HepG2 (cell line): ENCODE data around the gene DPYD. TPM values are rescaled to one million over a fixed set of nuclear protein-coding genes. Genes with fewer than 3 reads are reported as not detected.

Experiments
- ATAC-seq: fragments of 200-7000 bp; cut with Tn5 transposase; 3 replicates; pipeline ENCODE4 v1.9.1; 2020; ENCODE audit warnings: mild to moderate bottlenecking, moderate library complexity
- BruUV-seq: library from RNA; stranded (reverse); fragments of 400-500 nt; replicated peaks from 2 replicates; lab custom pipeline; 2021; lab: Mats Ljungman, UMichigan
- CTCF ChIA-PET: fragments of 300-600 bp; formaldehyde crosslinking; extraction: SDS; loops from one replicate; lab custom pipeline; 2021; ENCODE audit warnings: low total read pairs, inconsistent platforms, low intra/inter-chr PET ratio; lab: Yijun Ruan, JAX
- POLR2A ChIA-PET: fragments of 350-600 bp; sonication (Branson Sonifier 250); formaldehyde crosslinking; loops from one replicate; lab custom pipeline; 2020; ENCODE audit warnings: antibody characterized with exemption, inconsistent platforms; lab: Yijun Ruan, JAX
- DNase-seq: peaks from one replicate; pipeline ENCODE4 v3.0.0-alpha.2; 2015; ENCODE audit warnings: low spot score
- FAIRE-seq: peaks from 3 replicates; lab custom pipeline; 2011; peaks lifted over from hg19 to GRCh38; lab: Jason Lieb, UNC
- H2AFZ ChIP-seq: one replicate; pipeline ENCODE4 v1.6.1; 2011; ENCODE audit warnings: low read length, inconsistent platforms
- H3K27ac ChIP-seq: fragments of 300-600 bp; 3 replicates; pipeline ENCODE4 v1.8.0; 2011; ENCODE audit warnings: mixed run types, mild to moderate bottlenecking, mixed read lengths, low read length, inconsistent platforms; ENCODE audit not compliant: insufficient read depth; ENCODE audit errors: extremely low read length
- H3K27me3 ChIP-seq, 2 experiments: fragments of 200-600 bp in 1 of 2; 2 replicates in 1 of 2; 3 replicates in 1 of 2; pipeline versions ENCODE4 v1.6.0 to v1.8.0; 2011; ENCODE audit warnings: low read length in 2 of 2, mild to moderate bottlenecking in 2 of 2, moderate library complexity in 2 of 2, inconsistent platforms in 1 of 2; ENCODE audit not compliant: insufficient read depth in 2 of 2, control insufficient read depth in 1 of 2
- H3K36me3 ChIP-seq, 2 experiments: fragments of 200-600 bp in 1 of 2; replicated peaks in 1 of 2; 2 replicates in 1 of 2; 3 replicates in 1 of 2; pipeline versions ENCODE4 v1.5.1 to v1.8.0; 2011; ENCODE audit warnings: low read length in 2 of 2, inconsistent platforms in 1 of 2; ENCODE audit not compliant: insufficient read depth in 2 of 2, control insufficient read depth in 1 of 2
- H3K4me1 ChIP-seq: 2 replicates; pipeline ENCODE4 v1.5.1; 2012; ENCODE audit warnings: low read length, inconsistent platforms; ENCODE audit not compliant: insufficient read depth
- H3K4me2 ChIP-seq: 2 replicates; pipeline ENCODE4 v1.6.0; 2011; ENCODE audit warnings: low read depth, low read length, inconsistent platforms
- H3K4me3 ChIP-seq, 3 experiments: fragments of 200-600 bp in 1 of 3; sonication (generic), shearing (Covaris generic) in 1 of 3; replicated peaks in 1 of 3; 2 replicates each; pipeline ENCODE4 v1.5.1; 2011 to 2016; ENCODE audit warnings: low read length in 3 of 3, inconsistent platforms in 2 of 3, low read depth in 2 of 3, mild to moderate bottlenecking in 2 of 3, control low read depth in 1 of 3, mixed read lengths in 1 of 3; ENCODE audit not compliant: insufficient read depth in 1 of 3
- H3K79me2 ChIP-seq: one replicate; pipeline ENCODE4 v1.6.1; 2011; ENCODE audit warnings: low read length, inconsistent platforms; ENCODE audit not compliant: insufficient read depth
- H3K9ac ChIP-seq: 2 replicates; pipeline ENCODE4 v1.6.0; 2011; ENCODE audit warnings: mild to moderate bottlenecking, low read depth, low read length, inconsistent platforms; ENCODE audit not compliant: insufficient read depth
- H3K9me3 ChIP-seq: 2 replicates; pipeline ENCODE4 v1.5.1; 2012; ENCODE audit warnings: mild to moderate bottlenecking, low read length
- H4K20me1 ChIP-seq: 2 replicates; pipeline ENCODE4 v1.6.0; 2011; ENCODE audit warnings: inconsistent platforms, mild to moderate bottlenecking, low read length, moderate library complexity; ENCODE audit not compliant: insufficient read depth
- HMG20A ChIP-seq: IDR thresholded peaks from 2 replicates; pipeline ENCODE4 v1.6.1; 2016; ENCODE audit warnings: borderline replicate concordance
- KDM2A ChIP-seq: sonication (generic); formaldehyde crosslinking; IDR thresholded peaks from 2 replicates; pipeline ENCODE4 v1.4.0; 2020; ENCODE audit warnings: low read depth, missing genetic modification reagents, borderline replicate concordance
- MEIS2 ChIP-seq: sonication (generic); formaldehyde crosslinking; IDR thresholded peaks from 2 replicates; pipeline ENCODE4 v1.9.0; 2021; ENCODE audit warnings: mild to moderate bottlenecking, missing genetic modification reagents
- PCBP1 ChIP-seq: fragments of 200-400 bp; formaldehyde crosslinking; IDR thresholded peaks from 2 replicates; pipeline ENCODE4 v1.6.1; 2017; ENCODE audit warnings: mild to moderate bottlenecking, low read depth, low read length, borderline replicate concordance
- PHF5A ChIP-seq: IDR thresholded peaks from one replicate; pipeline ENCODE4 v1.6.1; 2018; ENCODE audit warnings: low read depth, missing genetic modification reagents; ENCODE audit not compliant: unreplicated experiment
- TGIF2 ChIP-seq: IDR thresholded peaks from 2 replicates; pipeline ENCODE4 v1.6.1; 2016; ENCODE audit warnings: control low read depth, missing compliant biosample characterization
- THAP11 ChIP-seq: IDR thresholded peaks from 2 replicates; pipeline ENCODE4 v1.6.1; 2016; ENCODE audit warnings: missing biosample characterization, missing genetic modification reagents
- ZNF143 ChIP-seq: sonication (generic); formaldehyde crosslinking; IDR thresholded peaks from 2 replicates; pipeline ENCODE4 v1.4.0; 2020; ENCODE audit warnings: missing genetic modification reagents
- ZNF230 ChIP-seq: sonication (generic); formaldehyde crosslinking; IDR thresholded peaks from 2 replicates; pipeline ENCODE4 v1.4.0; 2020; ENCODE audit warnings: mild to moderate bottlenecking, missing genetic modification reagents
- ZNF24 ChIP-seq: fragments of 450-650 bp; IDR thresholded peaks from 2 replicates; pipeline ENCODE4 v1.6.1; 2017; ENCODE audit warnings: antibody characterized with exemption, mild to moderate bottlenecking
- ZNF431 ChIP-seq: sonication (generic); formaldehyde crosslinking; IDR thresholded peaks from 2 replicates; pipeline ENCODE4 v1.9.0; 2022; ENCODE audit warnings: missing genetic modification reagents, low read depth, mild to moderate bottlenecking, borderline replicate concordance
- ZNF460 ChIP-seq: sonication (generic); formaldehyde crosslinking; IDR thresholded peaks from 2 replicates; pipeline ENCODE4 v1.5.1; 2020; ENCODE audit warnings: missing genetic modification reagents, mild to moderate bottlenecking, borderline replicate concordance
- ZSCAN22 ChIP-seq: sonication (generic); formaldehyde crosslinking; IDR thresholded peaks from 2 replicates; pipeline ENCODE4 v1.4.0; 2020; ENCODE audit warnings: mild to moderate bottlenecking, missing genetic modification reagents
- WGBS: methylation state at CpG from one replicate; pipeline ENCODE4 v1.1.6; 2017; ENCODE audit warnings: low lambda C conversion rate; 5-methylcytosine and 5-hydroxymethylcytosine counted together
- in situ Hi-C: cut with HindIII; loops from 2 replicates; pipeline ENCODE4 v1.10.0; 2017; ENCODE audit warnings: low pct_unique_long_range_greater_than_20kb; ENCODE audit not compliant: extremely low pct_ligation_motif_present
- intact Hi-C: fragments of 100-400 bp; cut with micrococcal nuclease; formaldehyde crosslinking; loops from one replicate; pipeline ENCODE4 v1.10.0; 2022; ENCODE audit not compliant: unreplicated experiment
- polyA plus RNA-seq, 8 experiments: library from polyadenylated mRNA; depleted of rRNA in 3 of 8; stranded (reverse) in 7 of 8; unstranded in 1 of 8; fragments of >200 nt; fragmentation: Illumina TruSeq in 4 of 8; extraction: Trizol in 4 of 8; gene quantifications; 2 replicates each; pipeline versions ENCODE4 v1.2.1 to v1.2.3, GENCODE V29; 2011 to 2016; ENCODE audit warnings: low read depth in 4 of 8, missing spikeins in 1 of 8, mixed read lengths in 1 of 8; ENCODE audit not compliant: insufficient read depth in 1 of 8
- total RNA-seq, 5 experiments: library from RNA; depleted of rRNA; stranded (reverse); fragments of >200 nt; fragmentation: Illumina TruSeq; extraction: Trizol; gene quantifications; 2 replicates each; pipeline ENCODE4 v1.2.3, GENCODE V29; 2016; ENCODE audit warnings: low read depth in 1 of 5
- TF ChIP-seq, protein P1 (sequence below): sonication (generic); formaldehyde crosslinking; IDR thresholded peaks from 2 replicates; pipeline ENCODE4 v1.4.0; 2020; ENCODE audit warnings: missing genetic modification reagents
- TF ChIP-seq, protein P2 (sequence below): sonication (generic); formaldehyde crosslinking; IDR thresholded peaks from 2 replicates; pipeline ENCODE4 v1.4.0; 2020; ENCODE audit warnings: mild to moderate bottlenecking, missing genetic modification reagents

The DPYD gene
- total and polyA plus RNA-seq, 2 of the 13 experiments (the other 11 are each of a cell fraction or from before 2014, with no cell fraction given) = 1.3 to 3.4 TPM

DNA sequence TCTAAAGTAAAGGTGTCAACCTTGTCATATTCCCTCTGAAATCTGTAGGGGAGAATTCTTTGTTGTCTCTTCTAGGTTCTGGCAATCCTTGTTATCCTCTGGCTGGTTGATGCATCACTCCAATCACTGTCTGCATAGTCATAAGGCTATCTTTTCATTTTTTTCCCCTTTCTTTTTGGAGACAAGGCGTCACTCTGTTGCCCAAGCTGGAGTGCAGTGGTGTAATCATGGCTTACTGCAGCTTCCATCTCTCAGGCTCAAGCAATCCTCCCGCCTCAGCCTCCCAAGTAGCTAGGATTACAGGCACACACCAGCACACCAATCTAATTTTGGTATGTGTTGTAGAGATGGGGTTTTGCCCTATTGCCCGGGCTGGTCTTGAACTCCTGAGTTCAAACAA, 12.9 kb downstream of the DPYD start:
- Histone ChIP-seq H3K27me3 (no peaks in the 10 kb centered on the region), H3K9me3 (no peaks in the 10 kb centered on the region), H3K9ac (no peak overlapping the region), H3K4me2 (no peak overlapping the region), H2AFZ (no peak overlapping the region), H4K20me1 (no peaks in the 10 kb centered on the region), H3K4me1 (peaks cover 5% of the 10 kb centered on the region; the same call in 1 of the 2 replicates), H3K36me3 (no peaks in the 10 kb centered on the region), H3K27ac (no peak overlapping the region), H3K79me2 (no peaks in the 10 kb centered on the region), H3K4me3 (no peak overlapping the region)
- intact Hi-C loops (no loop called here), in situ Hi-C loops (no loop called here)
- ATAC-seq = no peak
- FAIRE-seq = no peak
- 97% methylated on average over 3 of the region's 3 CpGs for WGBS
- no peak for TF ChIP-seq ZSCAN22 (CRISPR knock-in tag)
- no peak for TF ChIP-seq ZNF431 (CRISPR knock-in tag)
- TF ChIP-seq PHF5A (CRISPR knock-in tag) = no peak
- no peak for TF ChIP-seq PCBP1
- no peak for TF ChIP-seq HMG20A (CRISPR knock-in tag)
- TF ChIP-seq, protein P1, sequence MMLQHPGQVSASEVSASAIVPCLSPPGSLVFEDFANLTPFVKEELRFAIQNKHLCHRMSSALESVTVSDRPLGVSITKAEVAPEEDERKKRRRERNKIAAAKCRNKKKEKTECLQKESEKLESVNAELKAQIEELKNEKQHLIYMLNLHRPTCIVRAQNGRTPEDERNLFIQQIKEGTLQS = no peak
- TF ChIP-seq THAP11 = no peak
- TF ChIP-seq ZNF143 (CRISPR knock-in tag) = no peak
- TF ChIP-seq KDM2A (CRISPR knock-in tag) = no peak
- TF ChIP-seq TGIF2 (CRISPR knock-in tag) = no peak
- no peak for TF ChIP-seq ZNF24
- TF ChIP-seq ZNF460 = no peak
- TF ChIP-seq ZNF230 (CRISPR knock-in tag) = no peak
- TF ChIP-seq, protein P2, sequence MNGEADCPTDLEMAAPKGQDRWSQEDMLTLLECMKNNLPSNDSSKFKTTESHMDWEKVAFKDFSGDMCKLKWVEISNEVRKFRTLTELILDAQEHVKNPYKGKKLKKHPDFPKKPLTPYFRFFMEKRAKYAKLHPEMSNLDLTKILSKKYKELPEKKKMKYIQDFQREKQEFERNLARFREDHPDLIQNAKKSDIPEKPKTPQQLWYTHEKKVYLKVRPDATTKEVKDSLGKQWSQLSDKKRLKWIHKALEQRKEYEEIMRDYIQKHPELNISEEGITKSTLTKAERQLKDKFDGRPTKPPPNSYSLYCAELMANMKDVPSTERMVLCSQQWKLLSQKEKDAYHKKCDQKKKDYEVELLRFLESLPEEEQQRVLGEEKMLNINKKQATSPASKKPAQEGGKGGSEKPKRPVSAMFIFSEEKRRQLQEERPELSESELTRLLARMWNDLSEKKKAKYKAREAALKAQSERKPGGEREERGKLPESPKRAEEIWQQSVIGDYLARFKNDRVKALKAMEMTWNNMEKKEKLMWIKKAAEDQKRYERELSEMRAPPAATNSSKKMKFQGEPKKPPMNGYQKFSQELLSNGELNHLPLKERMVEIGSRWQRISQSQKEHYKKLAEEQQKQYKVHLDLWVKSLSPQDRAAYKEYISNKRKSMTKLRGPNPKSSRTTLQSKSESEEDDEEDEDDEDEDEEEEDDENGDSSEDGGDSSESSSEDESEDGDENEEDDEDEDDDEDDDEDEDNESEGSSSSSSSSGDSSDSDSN = no peak
- TF ChIP-seq MEIS2 = no peak
- no TSS peak for BruUV-seq
- DNase-seq = no peak
- ChIA-PET POLR2A (no interaction called here), CTCF (no interaction called here)
